K562 (cell line): ENCODE results near the gene HES4. TPM values are rescaled to one million over a fixed set of nuclear protein-coding genes. Genes with fewer than 3 reads are reported as not detected.

Source experiments
- MTA1 ChIP-seq: fragments of 450-650 bp; IDR thresholded peaks from 2 replicates; pipeline ENCODE4 v1.6.1; 2017; ENCODE audit warnings: borderline replicate concordance
- NCOA1 ChIP-seq: fragments of 450-650 bp; IDR thresholded peaks from 2 replicates; pipeline ENCODE4 v1.6.1; 2016; ENCODE audit warnings: low read depth
- OTX1 ChIP-seq: fragments of 450-650 bp; formaldehyde crosslinking; IDR thresholded peaks from 2 replicates; pipeline ENCODE4 v1.4.0; 2022; ENCODE audit warnings: mild to moderate bottlenecking
- polyA plus RNA-seq, 8 experiments: library from polyadenylated mRNA; depleted of rRNA in 4 of 8; stranded (reverse) in 5 of 8; unstranded in 3 of 8; fragments of >200 nt; fragmentation: Nextera tagmentation in 2 of 8; fragmentation: Illumina TruSeq in 1 of 8; extraction: Ambion mirVana in 2 of 8; extraction: Trizol in 1 of 8; gene quantifications; 2 replicates each; pipeline versions ENCODE4 v1.2.1 to v1.2.3, GENCODE V29; 2011 to 2014; ENCODE audit warnings: inconsistent platforms in 1 of 8, missing spikeins in 1 of 8
- total RNA-seq, 7 experiments: library from RNA; depleted of rRNA in 6 of 7; stranded (reverse); fragments of >200 nt in 6 of 7; fragmentation: Illumina TruSeq in 2 of 7; extraction: Trizol in 2 of 7; gene quantifications; 2 replicates each; pipeline versions ENCODE4 v1.2.1 to v1.2.3, GENCODE V29; 2011 to 2021; ENCODE audit warnings: low replicate concordance in 1 of 7
- TF ChIP-seq, protein P1 (sequence below): fragments of 250-450 bp; sonication (Bioruptor Pico); IDR thresholded peaks from 2 replicates; pipeline ENCODE4 v1.5.0; 2021; ENCODE audit warnings: mild to moderate bottlenecking, moderate library complexity
- TF ChIP-seq, protein P2 (sequence below), 3 experiments: IDR thresholded peaks in 2 of 3; conservative IDR thresholded peaks in 1 of 3; 2 replicates each; pipeline ENCODE4 v1.5.1; 2011 to 2012; ENCODE audit warnings: low read length in 3 of 3, mild to moderate bottlenecking in 3 of 3, control low read depth in 2 of 3, improper control_type of control experiment in 1 of 3, inconsistent platforms in 1 of 3, low read depth in 1 of 3, mixed read lengths in 1 of 3, moderate library complexity in 1 of 3; ENCODE audit not compliant: insufficient read depth in 2 of 3
- TF ChIP-seq, protein P3 (sequence below), 2 experiments: fragments of 450-650 bp in 1 of 2; IDR thresholded peaks; 2 replicates each; pipeline ENCODE4 v1.6.1; 2011 to 2017; ENCODE audit warnings: low read depth in 2 of 2, antibody characterized with exemption in 1 of 2, borderline replicate concordance in 1 of 2, low read length in 1 of 2, mild to moderate bottlenecking in 1 of 2, mixed read lengths in 1 of 2; ENCODE audit not compliant: control insufficient read depth in 1 of 2
- TF ChIP-seq, protein P4 (sequence below), 2 experiments: fragments of 450-650 bp; IDR thresholded peaks; 2 replicates each; pipeline ENCODE4 v1.6.1; 2016; ENCODE audit warnings: mild to moderate bottlenecking in 2 of 2, borderline replicate concordance in 1 of 2, low read depth in 1 of 2, moderate library complexity in 1 of 2

Gene HES4
- total and polyA plus RNA-seq, 9 of the 15 experiments (the other 6 are each of a cell fraction or from before 2014, with no cell fraction given) = 0.21 to 43.7 (median 5.3) TPM; not detected in 2

- TF ChIP-seq, protein P1, sequence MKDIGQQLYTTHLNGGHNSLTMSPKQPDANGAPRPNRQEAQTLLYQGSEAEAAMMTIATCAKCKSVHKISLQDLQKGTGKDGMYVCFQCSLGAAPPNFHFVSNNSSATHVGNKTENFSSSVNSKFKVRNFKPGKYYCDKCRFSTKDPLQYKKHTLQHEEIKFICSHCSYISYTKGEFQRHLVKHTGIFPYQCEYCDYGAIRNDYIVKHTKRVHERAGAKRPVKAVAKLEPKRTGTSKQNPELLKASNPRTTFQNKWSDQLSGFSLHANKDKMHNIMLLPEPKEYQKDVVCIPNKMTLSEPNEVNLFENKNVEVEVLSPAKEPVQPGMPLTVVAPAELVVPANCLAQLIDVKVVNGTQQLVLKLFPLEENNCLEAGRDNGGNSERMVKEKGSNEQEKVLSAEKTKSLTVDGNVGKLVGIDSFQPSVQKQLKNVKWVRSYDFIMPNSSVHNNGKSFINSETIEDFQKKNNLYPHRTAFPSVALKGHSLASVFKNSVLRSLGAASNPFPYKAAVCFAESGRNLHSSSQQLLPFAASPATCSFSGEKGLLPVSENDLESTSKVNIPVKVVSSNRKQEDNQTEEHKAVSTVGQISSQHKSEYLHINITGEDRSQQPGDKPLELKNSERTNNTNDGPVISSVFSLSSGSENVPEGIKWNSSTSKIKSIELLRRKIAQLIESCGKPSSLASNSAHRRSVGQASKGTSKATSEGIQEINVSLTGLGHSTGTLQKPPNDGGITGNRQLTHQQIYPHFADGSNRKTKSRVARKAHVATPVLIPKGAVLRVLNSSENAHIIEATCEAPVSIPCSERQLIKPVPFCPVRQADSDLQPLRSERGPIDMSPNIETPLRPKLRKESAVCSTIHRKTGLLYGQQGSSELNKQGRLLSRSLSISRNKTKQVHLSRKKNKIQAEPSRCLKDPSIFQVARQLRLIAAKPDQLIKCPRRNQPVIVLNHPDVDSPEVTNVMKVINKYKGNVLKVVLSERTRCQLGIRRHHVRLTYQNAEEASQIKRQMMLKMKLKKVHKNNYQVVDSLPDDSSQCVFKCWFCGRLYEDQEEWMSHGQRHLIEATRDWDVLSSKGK = no peak
- TF ChIP-seq, protein P2, sequence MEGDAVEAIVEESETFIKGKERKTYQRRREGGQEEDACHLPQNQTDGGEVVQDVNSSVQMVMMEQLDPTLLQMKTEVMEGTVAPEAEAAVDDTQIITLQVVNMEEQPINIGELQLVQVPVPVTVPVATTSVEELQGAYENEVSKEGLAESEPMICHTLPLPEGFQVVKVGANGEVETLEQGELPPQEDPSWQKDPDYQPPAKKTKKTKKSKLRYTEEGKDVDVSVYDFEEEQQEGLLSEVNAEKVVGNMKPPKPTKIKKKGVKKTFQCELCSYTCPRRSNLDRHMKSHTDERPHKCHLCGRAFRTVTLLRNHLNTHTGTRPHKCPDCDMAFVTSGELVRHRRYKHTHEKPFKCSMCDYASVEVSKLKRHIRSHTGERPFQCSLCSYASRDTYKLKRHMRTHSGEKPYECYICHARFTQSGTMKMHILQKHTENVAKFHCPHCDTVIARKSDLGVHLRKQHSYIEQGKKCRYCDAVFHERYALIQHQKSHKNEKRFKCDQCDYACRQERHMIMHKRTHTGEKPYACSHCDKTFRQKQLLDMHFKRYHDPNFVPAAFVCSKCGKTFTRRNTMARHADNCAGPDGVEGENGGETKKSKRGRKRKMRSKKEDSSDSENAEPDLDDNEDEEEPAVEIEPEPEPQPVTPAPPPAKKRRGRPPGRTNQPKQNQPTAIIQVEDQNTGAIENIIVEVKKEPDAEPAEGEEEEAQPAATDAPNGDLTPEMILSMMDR (IDR thresholded peaks at IDR 0.05 in 2 of 3, conservative IDR thresholded peaks at IDR 0.05 in 1 of 3; ENCODE audit: insufficient read depth in 2 of 3, low read depth in 1 of 3, low read length in 3 of 3) = no peak
- TF ChIP-seq, protein P3, sequence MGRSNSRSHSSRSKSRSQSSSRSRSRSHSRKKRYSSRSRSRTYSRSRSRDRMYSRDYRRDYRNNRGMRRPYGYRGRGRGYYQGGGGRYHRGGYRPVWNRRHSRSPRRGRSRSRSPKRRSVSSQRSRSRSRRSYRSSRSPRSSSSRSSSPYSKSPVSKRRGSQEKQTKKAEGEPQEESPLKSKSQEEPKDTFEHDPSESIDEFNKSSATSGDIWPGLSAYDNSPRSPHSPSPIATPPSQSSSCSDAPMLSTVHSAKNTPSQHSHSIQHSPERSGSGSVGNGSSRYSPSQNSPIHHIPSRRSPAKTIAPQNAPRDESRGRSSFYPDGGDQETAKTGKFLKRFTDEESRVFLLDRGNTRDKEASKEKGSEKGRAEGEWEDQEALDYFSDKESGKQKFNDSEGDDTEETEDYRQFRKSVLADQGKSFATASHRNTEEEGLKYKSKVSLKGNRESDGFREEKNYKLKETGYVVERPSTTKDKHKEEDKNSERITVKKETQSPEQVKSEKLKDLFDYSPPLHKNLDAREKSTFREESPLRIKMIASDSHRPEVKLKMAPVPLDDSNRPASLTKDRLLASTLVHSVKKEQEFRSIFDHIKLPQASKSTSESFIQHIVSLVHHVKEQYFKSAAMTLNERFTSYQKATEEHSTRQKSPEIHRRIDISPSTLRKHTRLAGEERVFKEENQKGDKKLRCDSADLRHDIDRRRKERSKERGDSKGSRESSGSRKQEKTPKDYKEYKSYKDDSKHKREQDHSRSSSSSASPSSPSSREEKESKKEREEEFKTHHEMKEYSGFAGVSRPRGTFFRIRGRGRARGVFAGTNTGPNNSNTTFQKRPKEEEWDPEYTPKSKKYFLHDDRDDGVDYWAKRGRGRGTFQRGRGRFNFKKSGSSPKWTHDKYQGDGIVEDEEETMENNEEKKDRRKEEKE (IDR thresholded peaks at IDR 0.05; ENCODE audit: borderline replicate concordance in 1 of 2, control insufficient read depth in 1 of 2, low read depth in 2 of 2, low read length in 1 of 2) = no peak
- TF ChIP-seq NCOA1 = no peak
- TF ChIP-seq, protein P4, sequence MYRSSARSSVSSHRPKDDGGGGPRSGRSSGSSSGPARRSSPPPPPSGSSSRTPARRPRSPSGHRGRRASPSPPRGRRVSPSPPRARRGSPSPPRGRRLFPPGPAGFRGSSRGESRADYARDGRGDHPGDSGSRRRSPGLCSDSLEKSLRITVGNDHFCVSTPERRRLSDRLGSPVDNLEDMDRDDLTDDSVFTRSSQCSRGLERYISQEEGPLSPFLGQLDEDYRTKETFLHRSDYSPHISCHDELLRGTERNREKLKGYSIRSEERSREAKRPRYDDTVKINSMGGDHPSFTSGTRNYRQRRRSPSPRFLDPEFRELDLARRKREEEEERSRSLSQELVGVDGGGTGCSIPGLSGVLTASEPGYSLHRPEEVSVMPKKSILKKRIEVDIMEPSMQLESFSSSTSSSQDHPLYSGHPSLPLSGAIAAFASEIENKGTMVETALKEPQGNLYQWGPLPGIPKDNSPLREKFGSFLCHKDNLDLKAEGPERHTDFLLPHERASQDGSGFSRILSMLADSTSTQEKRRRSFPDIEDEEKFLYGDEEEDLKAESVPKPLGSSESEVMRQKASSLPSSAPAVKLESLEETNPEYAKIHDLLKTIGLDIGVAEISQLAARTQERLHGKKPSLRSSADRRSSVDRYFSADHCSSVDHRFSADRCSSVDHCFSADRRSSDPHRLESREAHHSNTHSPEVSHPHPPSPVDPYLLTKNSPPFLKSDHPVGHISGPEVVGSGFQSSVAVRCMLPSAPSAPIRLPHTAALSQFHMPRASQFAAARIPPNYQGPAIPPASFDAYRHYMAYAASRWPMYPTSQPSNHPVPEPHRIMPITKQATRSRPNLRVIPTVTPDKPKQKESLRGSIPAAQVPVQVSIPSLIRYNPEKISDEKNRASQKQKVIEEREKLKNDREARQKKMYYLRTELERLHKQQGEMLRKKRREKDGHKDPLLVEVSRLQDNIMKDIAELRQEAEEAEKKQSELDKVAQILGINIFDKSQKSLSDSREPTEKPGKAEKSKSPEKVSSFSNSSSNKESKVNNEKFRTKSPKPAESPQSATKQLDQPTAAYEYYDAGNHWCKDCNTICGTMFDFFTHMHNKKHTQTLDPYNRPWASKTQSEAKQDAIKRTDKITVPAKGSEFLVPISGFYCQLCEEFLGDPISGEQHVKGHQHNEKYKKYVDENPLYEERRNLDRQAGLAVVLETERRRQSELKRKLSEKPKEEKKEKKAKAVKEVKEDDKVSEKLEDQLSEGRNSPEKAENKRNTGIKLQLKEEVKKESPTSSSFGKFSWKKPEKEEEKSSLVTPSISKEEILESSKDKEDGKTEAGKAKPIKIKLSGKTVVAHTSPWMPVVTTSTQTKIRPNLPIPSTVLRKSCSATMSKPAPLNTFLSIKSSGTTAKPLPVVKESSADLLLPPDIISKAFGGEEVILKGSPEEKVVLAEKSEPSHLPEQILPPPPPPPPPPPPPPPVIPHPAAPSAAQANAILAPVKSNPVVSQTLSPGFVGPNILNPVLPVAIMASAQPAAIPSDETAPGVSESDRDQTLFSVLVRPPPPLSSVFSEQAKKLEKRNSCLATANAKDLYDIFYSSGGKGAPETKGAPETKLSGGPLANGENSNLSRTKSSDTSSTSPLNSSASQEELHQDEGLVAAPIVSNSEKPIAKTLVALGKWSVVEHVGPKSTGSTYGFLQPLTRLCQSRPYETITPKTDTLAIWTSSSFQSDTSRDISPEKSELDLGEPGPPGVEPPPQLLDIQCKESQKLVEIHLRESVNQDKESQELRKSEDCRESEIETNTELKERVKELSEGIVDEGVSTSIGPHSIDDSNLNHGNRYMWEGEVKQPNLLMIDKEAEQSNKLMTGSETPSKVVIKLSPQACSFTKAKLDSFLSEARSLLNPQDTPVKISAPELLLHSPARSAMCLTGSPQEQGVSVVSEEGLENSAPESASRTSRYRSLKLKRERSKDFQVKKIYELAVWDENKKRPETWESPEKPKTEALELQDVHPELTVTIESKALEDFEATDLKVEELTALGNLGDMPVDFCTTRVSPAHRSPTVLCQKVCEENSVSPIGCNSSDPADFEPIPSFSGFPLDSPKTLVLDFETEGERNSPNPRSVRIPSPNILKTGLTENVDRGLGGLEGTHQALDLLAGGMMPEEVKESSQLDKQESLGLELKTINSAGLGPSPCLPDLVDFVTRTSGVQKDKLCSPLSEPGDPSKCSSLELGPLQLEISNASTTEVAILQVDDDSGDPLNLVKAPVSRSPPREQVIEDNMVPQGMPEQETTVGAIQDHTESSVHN (IDR thresholded peaks at IDR 0.05; ENCODE audit: borderline replicate concordance in 1 of 2, low read depth in 1 of 2) = no peak
- TF ChIP-seq MTA1 = peak; percentile 79; the same call in 1 of the 2 replicates
- TF ChIP-seq OTX1 (CRISPR knock-in tag) = no peak
These were observed 5.1 kb upstream of the HES4 start (continued) for GRCh38 chr1:1004780-1005697.
